SHP77 treated with DMSO at 0.1 percent for 48 hours (cell line): Measurements from ENCODE around the gene TMEM273.

Source experiments
- DNase-seq: peaks from one replicate; lab custom pipeline; 2025; lab: John Stamatoyannopoulos, UW

Gene TMEM273

DNA sequence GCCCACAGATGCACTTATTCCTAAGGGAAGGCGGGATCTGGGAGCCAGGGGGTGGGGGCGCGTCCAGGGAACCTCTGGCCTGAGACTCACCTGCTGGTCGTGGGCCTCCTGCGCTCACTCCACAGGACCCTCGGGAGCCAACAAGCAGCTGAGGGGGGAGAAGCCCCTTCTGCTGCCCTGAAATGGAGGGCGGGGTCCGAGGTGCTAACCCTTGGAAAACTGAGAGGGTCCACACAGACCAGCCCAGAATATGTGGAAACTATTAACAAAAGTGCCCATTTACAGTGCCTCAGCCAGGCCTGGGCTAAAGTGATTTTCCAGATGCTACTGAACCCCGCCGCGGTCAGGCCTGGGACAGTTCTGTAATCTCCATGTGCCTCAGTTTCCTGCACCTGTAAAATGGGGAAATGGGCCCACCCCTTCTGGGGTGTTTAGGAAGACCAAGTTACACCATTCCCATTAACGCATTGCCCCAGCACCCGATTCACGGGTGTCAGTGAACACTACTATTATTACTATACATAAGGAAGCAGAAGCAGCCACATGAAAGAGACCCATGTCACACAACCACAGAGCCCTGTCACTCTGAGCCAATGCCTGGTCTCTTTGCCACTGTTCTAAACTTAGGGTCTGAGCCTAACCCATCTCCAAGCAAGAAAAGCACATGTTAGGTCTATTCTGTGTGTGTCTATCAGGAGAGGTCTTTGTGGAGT lies 72.2 kb downstream of the TMEM273 start:
- no peak for DNase-seq

DNA sequence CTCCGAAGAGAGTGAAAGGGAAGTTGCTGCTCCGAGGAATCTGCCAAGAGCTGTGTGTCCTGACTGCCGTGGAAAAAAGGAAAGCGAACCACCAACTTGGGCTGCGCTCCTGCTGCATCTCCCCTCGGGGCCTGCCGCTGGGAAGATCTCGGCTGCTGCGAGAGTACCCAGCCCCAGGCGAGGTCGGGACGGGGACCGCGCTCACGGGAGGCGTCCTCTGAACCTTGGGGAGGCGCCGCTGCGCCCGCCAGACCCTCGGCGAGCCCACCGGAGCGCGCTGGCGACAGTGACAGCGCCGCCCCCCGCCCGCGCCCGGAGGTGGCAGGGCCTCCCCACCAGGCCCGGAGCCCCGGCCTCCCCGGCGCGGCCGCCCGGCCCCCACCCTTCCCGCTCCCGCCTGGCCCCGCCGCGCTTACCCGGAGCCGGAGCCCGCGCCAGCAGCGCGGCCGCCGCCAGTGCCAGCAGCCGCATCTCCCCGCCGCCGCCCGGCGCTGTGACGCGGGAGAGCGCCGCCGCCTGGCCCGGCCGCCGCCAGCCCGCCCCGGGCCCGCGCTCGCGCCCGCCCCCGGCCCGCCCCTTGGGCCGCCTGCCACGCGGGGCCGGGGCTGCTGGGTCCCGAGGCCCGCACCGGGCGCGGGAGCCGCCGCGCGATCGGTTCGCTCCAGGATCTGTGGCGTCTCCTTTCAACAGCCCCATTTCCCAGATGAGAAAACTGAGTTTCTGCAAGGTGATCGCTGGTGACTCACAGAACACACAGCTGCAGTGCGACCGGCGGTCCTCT lies 73.0 kb downstream of the TMEM273 start, which contains the start of gene VSTM4:
TSS of gene VSTM4 (minus strand) at position 508 of the 781 bp plus-strand sequence. CDS start at position 471, 37 bp downstream.
- no peak for DNase-seq

DNA sequence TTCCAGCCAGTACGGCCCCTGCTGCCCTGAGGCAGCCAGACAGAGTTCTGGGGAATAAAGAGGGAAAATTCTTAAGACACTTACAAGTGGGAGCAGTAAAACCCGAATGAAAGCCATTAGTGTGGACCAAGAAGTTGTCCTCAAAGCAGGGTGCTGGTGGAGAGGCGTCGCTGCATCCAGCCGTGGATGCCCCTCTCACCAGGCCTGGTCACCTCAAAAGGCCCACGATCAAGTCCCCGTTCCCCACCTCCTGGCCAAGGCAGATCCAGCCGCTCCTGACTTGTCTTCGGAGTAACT lies 73.5 kb downstream of the TMEM273 start:
- no peak for DNase-seq

DNA sequence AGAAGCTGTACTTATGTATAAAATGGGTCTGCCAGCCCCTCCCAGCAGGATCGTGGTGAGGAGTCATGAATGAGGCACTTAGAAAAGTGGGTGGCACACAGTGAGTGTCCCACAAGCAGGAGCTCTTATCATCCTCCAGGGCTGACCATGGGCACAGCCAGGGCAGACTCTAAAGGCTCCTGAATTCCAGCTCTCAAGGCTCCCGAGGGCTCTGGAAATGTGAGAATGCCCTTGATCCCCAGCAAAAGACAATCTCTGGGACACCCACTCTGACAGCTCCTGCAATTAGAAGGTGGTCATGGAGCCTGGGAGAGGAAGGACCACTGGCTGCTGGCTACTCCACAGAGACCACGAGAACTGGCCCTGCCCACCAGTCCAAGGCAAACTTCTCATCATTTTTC lies 74.5 kb downstream of the TMEM273 start:
- no peak for DNase-seq

DNA sequence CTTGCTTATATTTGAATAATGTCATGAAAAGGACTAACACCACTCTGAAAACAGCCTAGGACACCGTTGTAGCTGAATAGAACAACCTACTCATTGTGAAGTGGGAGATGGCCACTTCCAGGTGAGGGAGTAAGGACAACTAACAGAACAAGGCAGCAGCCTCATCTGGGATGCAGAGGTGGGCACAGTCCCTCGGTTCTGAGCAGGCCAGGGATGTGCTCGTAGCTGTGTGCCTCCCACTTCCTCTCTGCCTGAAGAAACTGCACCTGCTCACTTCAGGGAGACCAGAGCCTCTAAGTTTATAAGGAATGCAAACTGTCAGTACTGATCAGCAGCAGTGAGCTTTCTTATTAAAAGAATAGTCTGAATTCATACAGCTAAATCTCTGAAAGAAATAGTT lies 75.3 kb downstream of the TMEM273 start:
- no peak for DNase-seq

DNA sequence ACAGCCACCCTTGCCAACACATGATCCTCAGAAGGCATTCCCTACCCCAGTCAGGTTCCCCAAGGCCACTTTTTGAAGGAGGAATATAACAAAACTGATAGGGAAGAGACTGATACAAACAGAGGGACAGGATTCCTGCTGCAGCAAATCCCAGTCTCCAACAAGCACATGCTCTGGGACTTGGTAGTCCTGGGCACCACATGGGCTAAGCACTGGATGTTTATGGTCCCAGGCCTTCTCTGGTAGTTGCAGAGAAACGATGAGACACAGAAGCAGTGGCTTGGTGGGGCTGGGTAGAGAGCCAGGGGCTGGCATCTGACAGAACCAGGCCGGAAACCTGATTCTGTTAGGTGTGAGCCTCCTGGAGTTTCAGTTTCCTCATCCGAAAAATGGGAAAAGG lies 76.1 kb downstream of the TMEM273 start:
- DNase-seq, result no peak

DNA sequence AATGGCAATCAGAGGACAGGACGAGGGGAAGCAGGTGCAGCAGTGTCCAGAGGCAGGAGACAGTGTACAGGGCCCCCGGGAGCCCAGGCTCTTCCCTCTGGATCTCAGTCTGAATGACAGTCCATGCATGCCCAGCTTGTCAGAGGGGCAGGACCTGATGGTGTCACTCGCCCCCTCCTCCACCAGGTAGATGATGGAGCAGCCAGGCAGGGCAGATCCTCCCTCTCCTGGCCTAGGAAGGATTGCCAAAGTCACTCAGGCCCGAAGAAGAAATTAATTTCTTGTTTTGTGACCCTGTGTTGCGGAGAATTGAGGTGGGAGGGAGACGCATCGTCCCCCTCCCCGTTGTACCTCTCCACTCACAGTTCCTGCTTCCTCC lies 76.9 kb downstream of the TMEM273 start:
- no peak for DNase-seq

DNA sequence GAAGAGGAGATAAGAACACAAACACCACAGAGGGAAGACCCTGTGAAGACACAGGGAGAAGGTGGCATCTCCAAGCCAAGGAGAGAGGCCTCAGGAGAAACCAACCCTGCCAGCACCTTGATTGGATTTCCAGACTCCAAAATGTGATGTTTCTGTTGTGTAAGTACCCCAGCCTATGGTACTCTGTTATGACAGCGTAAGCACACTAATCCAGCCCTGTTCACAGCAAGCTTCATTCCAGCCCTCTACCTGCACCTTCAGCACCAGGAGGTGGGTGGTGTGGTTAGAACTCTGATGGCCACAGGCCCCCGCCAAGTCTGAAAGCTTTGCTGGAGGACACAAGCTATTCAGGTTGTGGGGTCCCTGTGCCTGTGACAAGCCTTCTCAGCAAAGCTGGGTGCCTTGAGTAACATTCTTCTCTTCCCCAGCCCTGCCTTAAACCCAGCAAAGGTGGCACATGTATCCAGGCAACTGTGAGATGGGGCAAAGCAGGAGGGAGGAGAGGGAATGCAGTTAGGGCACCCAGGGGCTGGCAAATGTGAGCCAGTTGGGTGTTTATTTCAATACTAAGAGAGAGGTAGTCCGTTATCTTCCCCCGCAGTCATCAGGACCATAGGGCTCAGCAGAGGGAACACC lies 77.4 kb downstream of the TMEM273 start:
- DNase-seq, result no peak

DNA sequence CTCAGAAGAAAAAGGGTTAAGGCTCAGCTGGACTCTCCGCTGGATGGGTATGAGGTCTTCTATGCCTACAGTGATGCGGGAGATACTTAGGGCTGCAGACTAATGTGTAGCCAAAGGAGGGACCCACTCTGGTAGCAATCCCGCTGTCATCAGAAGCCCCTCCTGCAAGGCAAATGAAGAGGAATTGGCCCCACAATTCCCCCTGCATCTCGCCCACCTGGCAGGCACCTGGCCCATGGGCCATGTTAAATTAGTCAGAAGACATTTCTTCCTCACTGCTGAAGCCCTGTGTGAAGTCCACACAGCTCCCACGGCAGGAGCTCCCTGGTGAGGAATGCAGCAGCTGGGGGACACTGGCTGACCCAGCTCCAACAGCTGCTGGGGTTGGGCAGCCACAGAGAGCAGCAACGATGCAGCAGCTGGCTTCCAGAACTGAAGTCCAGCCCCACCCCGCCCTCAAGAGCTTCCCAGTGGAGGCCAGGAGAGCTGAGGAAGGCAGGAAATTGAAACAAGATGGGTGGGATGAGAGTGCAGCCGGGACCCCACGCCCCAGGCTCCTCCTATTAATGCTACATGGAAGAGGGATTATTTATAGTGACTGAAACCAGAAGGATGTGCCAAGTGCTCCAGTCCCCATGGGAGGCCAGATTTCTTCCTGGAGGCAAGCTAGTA lies 78.4 kb downstream of the TMEM273 start:
- no peak for DNase-seq

DNA sequence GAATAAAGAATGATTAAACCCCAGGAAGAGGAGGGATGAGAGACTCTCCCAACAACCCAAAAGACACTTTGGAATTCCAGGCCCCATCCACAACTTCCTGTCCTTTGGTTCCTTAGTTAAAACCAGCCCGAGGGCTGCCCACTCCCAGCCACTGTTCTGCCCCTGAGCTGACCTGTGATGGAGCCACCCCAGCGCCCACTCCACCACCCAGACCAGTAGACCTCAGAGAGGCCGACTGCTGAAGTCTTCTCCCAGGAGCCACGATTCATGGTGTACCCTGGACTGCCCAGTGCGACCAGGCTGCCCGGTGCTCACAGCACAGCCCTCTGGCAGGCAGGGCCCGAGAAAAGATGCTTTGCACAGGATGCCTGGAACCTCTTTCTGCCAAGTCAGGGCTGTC lies 79.5 kb downstream of the TMEM273 start:
- DNase-seq, result no peak

DNA sequence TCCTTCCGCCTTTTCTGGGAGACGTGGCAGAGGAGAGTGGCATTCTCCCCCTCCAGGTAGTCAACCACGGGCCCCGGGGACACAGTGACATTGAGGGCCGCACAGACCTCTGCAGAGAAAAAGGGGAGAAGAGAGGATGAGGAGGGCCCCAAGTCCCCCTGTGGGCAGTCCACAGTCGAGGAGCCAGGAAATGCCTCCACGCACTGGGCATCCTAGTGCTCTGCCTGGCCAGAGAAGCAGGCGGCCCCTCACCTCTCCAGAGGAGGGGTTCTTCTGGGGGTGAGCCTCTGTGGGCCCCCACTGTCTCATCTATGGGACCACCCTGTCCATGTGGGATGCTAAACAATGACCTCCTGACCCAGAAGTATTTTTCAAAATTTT lies 80.3 kb downstream of the TMEM273 start:
- no peak for DNase-seq

DNA sequence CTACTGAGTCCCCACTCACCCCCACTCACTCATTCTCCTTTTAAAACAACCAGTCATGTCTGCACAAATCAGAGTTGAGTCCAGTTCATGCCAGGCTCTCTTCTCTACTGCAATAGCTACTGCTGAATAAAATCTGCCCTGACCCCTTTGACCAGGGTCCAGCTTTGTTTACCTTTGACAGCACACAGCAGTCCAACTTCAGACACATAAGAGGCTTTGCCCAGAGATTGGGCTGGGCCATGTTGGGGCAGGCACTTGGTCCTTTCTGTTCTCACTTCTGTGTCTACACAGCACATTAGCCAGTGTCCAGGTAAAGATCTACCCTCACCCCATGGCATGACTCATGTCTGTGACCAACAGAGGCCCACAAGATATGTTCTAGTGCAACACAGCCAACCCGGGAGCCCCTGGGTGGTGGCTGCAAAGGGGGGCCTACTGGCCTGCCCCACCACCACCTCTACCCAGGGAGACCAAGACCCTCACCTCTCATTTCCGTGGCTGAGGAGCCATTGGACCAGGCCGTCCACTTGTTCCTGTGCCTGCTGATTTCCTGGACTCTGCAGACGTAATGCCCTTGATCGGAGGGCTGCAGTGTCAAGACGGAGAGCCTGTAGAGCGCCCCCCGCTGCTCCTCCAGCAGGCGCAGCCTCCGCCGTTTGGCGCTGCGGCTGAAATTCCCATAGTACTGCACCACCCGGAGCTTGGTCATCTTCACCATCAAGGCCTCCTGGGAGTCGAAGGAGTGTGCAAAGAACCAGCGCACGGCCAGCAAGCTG lies 80.9 kb downstream of the TMEM273 start:
- no peak for DNase-seq

DNA sequence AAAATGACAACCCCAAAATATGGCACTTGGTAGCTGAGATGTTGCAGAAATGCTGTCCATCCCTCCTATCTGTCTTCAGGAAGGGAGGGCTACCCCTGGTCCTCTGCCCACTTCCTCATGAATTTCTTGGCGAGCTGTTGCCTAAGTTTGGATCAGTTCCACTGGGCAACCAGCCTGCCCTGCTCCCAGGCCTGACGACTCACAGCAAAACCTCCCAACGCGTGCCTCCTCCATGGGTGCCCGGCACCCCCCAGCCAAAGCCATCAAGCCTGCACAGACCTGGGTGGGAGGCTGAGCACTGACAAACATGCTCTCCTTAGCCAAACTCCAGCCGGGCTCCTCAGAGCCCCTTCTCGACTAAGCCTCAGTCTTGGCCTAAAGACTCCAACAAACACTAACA lies 81.7 kb downstream of the TMEM273 start:
- no peak for DNase-seq

DNA sequence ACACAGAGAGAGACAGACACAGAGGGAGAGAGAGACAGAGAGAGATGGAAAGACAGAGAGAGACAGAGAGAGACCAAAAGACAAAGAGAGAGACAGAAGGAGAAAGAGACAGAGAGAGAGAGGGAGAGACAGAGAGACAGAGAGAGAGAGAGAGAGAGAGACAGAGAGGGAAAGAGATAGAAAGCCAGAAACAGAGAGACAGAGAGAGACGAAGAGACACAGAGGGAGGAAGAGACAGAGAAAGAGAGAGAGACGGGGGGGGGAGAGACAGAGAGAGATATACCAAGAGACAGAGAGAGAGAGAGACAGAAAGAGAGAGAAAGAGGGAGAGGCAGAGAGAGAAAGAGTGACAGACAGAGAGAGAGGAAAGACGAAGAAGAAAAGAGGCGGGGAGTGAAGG lies 83.1 kb downstream of the TMEM273 start:
- no peak for DNase-seq
